K562 (cell line): Measurements from ENCODE around the gene INO80E. TPM values are rescaled to one million over a fixed set of nuclear protein-coding genes. Genes with fewer than 3 reads are reported as not detected.
A peak's percentile ranks its signal among the peaks of the same experiment; 100 is the strongest.

Experiments
- C11orf30 ChIP-seq: fragments of 450-650 bp; IDR thresholded peaks from 2 replicates; pipeline ENCODE4 v1.6.1; 2016; ENCODE audit warnings: low read depth, mild to moderate bottlenecking
- CHD2 ChIP-seq: IDR thresholded peaks from 2 replicates; pipeline ENCODE4 v1.6.1; 2011; ENCODE audit warnings: low read depth, low read length
- HSF4 ChIP-seq: fragments of 250-450 bp; sonication (Bioruptor Pico); IDR thresholded peaks from 2 replicates; pipeline ENCODE4 v2.1.2; 2022; ENCODE audit warnings: mild to moderate bottlenecking, moderate library complexity, borderline replicate concordance
- ILF3 ChIP-seq: fragments of 450-650 bp; IDR thresholded peaks from 2 replicates; pipeline ENCODE4 v1.6.1; 2018; ENCODE audit warnings: antibody characterized with exemption, mild to moderate bottlenecking, moderate library complexity, borderline replicate concordance
- JUN ChIP-seq, 2 experiments: sonication (generic) in 1 of 2; formaldehyde crosslinking in 1 of 2; IDR thresholded peaks; 2 replicates each; pipeline versions ENCODE4 v1.6.1 to v1.8.0; 2012 to 2022; ENCODE audit warnings: borderline replicate concordance in 2 of 2, mild to moderate bottlenecking in 2 of 2, improper control_type of control experiment in 1 of 2, low read depth in 1 of 2, low read length in 1 of 2, missing genetic modification reagents in 1 of 2
- JUND ChIP-seq, 2 experiments: IDR thresholded peaks; 2 replicates in 1 of 2; 3 replicates in 1 of 2; pipeline ENCODE4 v1.6.1; 2011; ENCODE audit warnings: borderline replicate concordance in 2 of 2, low read depth in 2 of 2, low read length in 2 of 2, improper control_type of control experiment in 1 of 2, missing biosample characterization in 1 of 2, missing genetic modification characterization in 1 of 2, missing genetic modification reagents in 1 of 2
- KLF10 ChIP-seq: fragments of 250-450 bp; sonication (Bioruptor Pico); IDR thresholded peaks from 2 replicates; pipeline ENCODE4 v1.6.1; 2021; ENCODE audit warnings: matching md5 sums
- POLR2G ChIP-seq: fragments of 200-400 bp; formaldehyde crosslinking; IDR thresholded peaks from 2 replicates; pipeline ENCODE4 v1.6.1; 2017; ENCODE audit warnings: low read depth, mild to moderate bottlenecking, antibody characterized with exemption, low read length, moderate library complexity
- POLR3A ChIP-seq: IDR thresholded peaks from 2 replicates; pipeline ENCODE4 v1.6.1; 2011; ENCODE audit warnings: borderline replicate concordance, mild to moderate bottlenecking, moderate library complexity; ENCODE audit not compliant: insufficient read length, insufficient read depth; ENCODE audit errors: extremely low read depth
- PRPF4 ChIP-seq: fragments of 200-400 bp; formaldehyde crosslinking; IDR thresholded peaks from one replicate; pipeline ENCODE4 v1.6.1; 2017; ENCODE audit warnings: low read length, low read depth, mild to moderate bottlenecking; ENCODE audit not compliant: insufficient read depth, poor library complexity, severe bottlenecking
- RBM17 ChIP-seq: fragments of 200-400 bp; formaldehyde crosslinking; IDR thresholded peaks from 2 replicates; pipeline ENCODE4 v1.6.1; 2017; ENCODE audit warnings: low read depth, mild to moderate bottlenecking, low read length, borderline replicate concordance
- RBM39 ChIP-seq: fragments of 200-400 bp; formaldehyde crosslinking; optimal IDR thresholded peaks from 2 replicates; pipeline ENCODE3; 2018; ENCODE audit warnings: low read depth, low read length
- SIN3A ChIP-seq, 2 experiments: fragments of 150-350 bp in 1 of 2; IDR thresholded peaks; 2 replicates each; pipeline ENCODE4 v1.6.1; 2011 to 2016; ENCODE audit warnings: borderline replicate concordance in 2 of 2, low read depth in 2 of 2, low read length in 2 of 2, mild to moderate bottlenecking in 2 of 2, moderate library complexity in 2 of 2; ENCODE audit not compliant: control insufficient read depth in 1 of 2
- SIN3B ChIP-seq: fragments of 450-650 bp; IDR thresholded peaks from 2 replicates; pipeline ENCODE4 v1.6.1; 2017; ENCODE audit warnings: low read depth, mild to moderate bottlenecking, moderate library complexity
- SRSF7 ChIP-seq: fragments of 200-400 bp; formaldehyde crosslinking; optimal IDR thresholded peaks from 2 replicates; pipeline ENCODE3; 2017; ENCODE audit warnings: mild to moderate bottlenecking, low read depth, low read length
- ZKSCAN3 ChIP-seq: fragments of 250-450 bp; sonication (Bioruptor Pico); IDR thresholded peaks from 2 replicates; pipeline ENCODE4 v1.4.0; 2020
- ZNF146 ChIP-seq: IDR thresholded peaks from one replicate; pipeline ENCODE4 v1.6.1; 2018; ENCODE audit warnings: missing compliant biosample characterization; ENCODE audit not compliant: unreplicated experiment
- ZNF197 ChIP-seq: fragments of 200-800 bp; sonication (Bioruptor generic); IDR thresholded peaks from 2 replicates; pipeline ENCODE4 v1.6.1; 2016; ENCODE audit warnings: low read depth, missing genetic modification characterization, missing compliant biosample characterization
- ZNF224 ChIP-seq: sonication (generic); formaldehyde crosslinking; IDR thresholded peaks from 2 replicates; pipeline ENCODE4 v1.8.0; 2022; ENCODE audit warnings: mild to moderate bottlenecking, missing genetic modification reagents
- ZNF444 ChIP-seq: fragments of 250-450 bp; sonication (Bioruptor Pico); IDR thresholded peaks from 2 replicates; pipeline ENCODE4 v1.4.0; 2020; ENCODE audit warnings: mild to moderate bottlenecking, moderate library complexity
- polyA plus RNA-seq, 8 experiments: library from polyadenylated mRNA; depleted of rRNA in 4 of 8; stranded (reverse) in 5 of 8; unstranded in 3 of 8; fragments of >200 nt; fragmentation: Nextera tagmentation in 2 of 8; fragmentation: Illumina TruSeq in 1 of 8; extraction: Ambion mirVana in 2 of 8; extraction: Trizol in 1 of 8; gene quantifications; 2 replicates each; pipeline versions ENCODE4 v1.2.1 to v1.2.3, GENCODE V29; 2011 to 2014; ENCODE audit warnings: inconsistent platforms in 1 of 8, missing spikeins in 1 of 8
- total RNA-seq, 7 experiments: library from RNA; depleted of rRNA in 6 of 7; stranded (reverse); fragments of >200 nt in 6 of 7; fragmentation: Illumina TruSeq in 2 of 7; extraction: Trizol in 2 of 7; gene quantifications; 2 replicates each; pipeline versions ENCODE4 v1.2.1 to v1.2.3, GENCODE V29; 2011 to 2021; ENCODE audit warnings: low replicate concordance in 1 of 7
- TF ChIP-seq, protein P1 (sequence below): fragments of 450-650 bp; formaldehyde crosslinking; IDR thresholded peaks from 2 replicates; pipeline ENCODE4 v1.4.0; 2020; ENCODE audit warnings: mild to moderate bottlenecking, mixed read lengths
- TF ChIP-seq, protein P2 (sequence below): fragments of 250-450 bp; sonication (Bioruptor Pico); IDR thresholded peaks from 2 replicates; pipeline ENCODE4 v1.8.0; 2022; ENCODE audit warnings: moderate library complexity, mild to moderate bottlenecking, inconsistent platforms

INO80E gene
- total and polyA plus RNA-seq, 9 of the 15 experiments (the other 6 are each of a cell fraction or from before 2014, with no cell fraction given): 0.31 to 102 (median 49.3) TPM

DNA sequence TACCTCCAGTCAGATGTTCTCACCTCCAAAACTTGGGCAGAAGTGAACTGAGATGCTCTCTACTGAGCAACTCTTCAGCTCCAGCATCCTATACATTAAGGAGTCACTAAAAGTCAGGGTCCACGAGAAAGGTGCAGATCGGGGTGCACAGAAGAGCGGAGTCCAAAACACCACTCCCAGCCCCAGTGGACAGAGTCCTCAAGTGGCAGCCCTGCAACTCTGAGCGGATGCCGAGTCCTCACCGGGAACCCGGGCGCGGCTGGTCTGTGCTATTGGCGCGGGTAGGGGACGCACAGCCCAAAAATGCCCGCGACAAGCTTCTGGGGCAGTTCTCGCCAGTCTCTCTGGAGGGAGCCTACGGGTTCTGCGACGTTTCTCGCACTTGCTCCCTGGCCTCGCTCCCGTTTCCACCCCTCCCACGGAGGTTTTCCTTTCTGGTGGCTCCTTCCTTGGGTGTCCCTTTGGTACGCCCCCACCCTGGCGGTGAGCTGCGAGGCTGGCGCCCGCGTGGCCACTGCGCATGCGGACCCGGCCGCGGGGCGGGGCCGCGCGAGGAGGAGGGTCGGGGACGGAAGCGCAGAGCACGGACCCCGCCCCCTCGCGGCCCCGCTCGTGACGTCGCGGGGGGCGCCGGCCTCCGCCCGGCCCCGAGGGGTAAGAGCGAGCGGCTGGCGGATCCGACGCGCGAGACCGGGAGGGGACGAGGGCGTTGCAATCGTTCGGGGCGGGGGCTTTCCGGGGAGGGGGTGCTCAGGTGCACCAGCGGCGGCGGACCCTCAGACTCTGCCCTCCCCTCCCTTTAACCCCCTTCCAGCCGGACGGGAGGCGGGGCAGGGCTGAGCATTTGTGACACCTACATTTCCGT, 34.3 kb upstream of the INO80E start, which contains the start of gene TMEM219 (continued):
- TF ChIP-seq ZNF224 (no peak), SRSF7 (no peak), POLR3A (no peak), JUN (IDR thresholded peaks at IDR 0.05; ENCODE audit: borderline replicate concordance, low read depth, low read length) (no peak), JUN (CRISPR knock-in tag; IDR thresholded peaks at IDR 0.05; ENCODE audit: borderline replicate concordance) (no peak), RBM17 (no peak), CHD2 (no peak), SIN3A (IDR thresholded peaks at IDR 0.05; ENCODE audit: borderline replicate concordance in 2 of 2, control insufficient read depth in 1 of 2, low read depth in 2 of 2, low read length in 2 of 2) (peak; percentile 18 to 51; a peak in 1 of 4 replicates), ZKSCAN3 (no peak), JUND (IDR thresholded peaks at IDR 0.05; ENCODE audit: borderline replicate concordance, low read depth, low read length) (peak; percentile 88), JUND (tag; IDR thresholded peaks at IDR 0.05; ENCODE audit: borderline replicate concordance, low read depth, low read length) (no peak), RBM39 (no peak), ZNF146 (no peak), ILF3 (no peak; the same call in 1 of the 2 replicates), PRPF4 (no peak), HSF4 (CRISPR knock-in tag) (no peak), C11orf30 (no peak), KLF10 (no peak), ZNF197 (no peak), POLR2G (peak; percentile 88), SIN3B (no peak), ZNF444 (CRISPR knock-in tag) (no peak)
- TF ChIP-seq, protein P1, sequence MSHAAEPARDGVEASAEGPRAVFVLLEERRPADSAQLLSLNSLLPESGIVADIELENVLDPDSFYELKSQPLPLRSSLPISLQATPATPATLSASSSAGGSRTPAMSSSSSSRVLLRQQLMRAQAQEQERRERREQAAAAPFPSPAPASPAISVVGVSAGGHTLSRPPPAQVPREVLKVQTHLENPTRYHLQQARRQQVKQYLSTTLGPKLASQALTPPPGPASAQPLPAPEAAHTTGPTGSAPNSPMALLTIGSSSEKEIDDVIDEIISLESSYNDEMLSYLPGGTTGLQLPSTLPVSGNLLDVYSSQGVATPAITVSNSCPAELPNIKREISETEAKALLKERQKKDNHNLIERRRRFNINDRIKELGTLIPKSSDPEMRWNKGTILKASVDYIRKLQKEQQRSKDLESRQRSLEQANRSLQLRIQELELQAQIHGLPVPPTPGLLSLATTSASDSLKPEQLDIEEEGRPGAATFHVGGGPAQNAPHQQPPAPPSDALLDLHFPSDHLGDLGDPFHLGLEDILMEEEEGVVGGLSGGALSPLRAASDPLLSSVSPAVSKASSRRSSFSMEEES (CRISPR knock-in tag): no peak
- TF ChIP-seq, protein P2, sequence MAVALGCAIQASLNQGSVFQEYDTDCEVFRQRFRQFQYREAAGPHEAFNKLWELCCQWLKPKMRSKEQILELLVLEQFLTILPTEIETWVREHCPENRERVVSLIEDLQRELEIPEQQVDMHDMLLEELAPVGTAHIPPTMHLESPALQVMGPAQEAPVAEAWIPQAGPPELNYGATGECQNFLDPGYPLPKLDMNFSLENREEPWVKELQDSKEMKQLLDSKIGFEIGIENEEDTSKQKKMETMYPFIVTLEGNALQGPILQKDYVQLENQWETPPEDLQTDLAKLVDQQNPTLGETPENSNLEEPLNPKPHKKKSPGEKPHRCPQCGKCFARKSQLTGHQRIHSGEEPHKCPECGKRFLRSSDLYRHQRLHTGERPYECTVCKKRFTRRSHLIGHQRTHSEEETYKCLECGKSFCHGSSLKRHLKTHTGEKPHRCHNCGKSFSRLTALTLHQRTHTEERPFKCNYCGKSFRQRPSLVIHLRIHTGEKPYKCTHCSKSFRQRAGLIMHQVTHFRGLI (CRISPR knock-in tag): no peak
